ENCODE data around the gene ADAM19.
A peak's percentile ranks its signal among the peaks of the same experiment; 100 is the strongest.

The ADAM19 gene

GRCh38 chr5:157463621-157464518 is 111.7 kb downstream of the ADAM19 start:
- no peak for DNase-seq (ENCODE audit: low read depth, low spot score)
- TF ChIP-seq, protein P1, sequence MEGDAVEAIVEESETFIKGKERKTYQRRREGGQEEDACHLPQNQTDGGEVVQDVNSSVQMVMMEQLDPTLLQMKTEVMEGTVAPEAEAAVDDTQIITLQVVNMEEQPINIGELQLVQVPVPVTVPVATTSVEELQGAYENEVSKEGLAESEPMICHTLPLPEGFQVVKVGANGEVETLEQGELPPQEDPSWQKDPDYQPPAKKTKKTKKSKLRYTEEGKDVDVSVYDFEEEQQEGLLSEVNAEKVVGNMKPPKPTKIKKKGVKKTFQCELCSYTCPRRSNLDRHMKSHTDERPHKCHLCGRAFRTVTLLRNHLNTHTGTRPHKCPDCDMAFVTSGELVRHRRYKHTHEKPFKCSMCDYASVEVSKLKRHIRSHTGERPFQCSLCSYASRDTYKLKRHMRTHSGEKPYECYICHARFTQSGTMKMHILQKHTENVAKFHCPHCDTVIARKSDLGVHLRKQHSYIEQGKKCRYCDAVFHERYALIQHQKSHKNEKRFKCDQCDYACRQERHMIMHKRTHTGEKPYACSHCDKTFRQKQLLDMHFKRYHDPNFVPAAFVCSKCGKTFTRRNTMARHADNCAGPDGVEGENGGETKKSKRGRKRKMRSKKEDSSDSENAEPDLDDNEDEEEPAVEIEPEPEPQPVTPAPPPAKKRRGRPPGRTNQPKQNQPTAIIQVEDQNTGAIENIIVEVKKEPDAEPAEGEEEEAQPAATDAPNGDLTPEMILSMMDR (IDR thresholded peaks at IDR 0.05; ENCODE audit: insufficient read depth, low read length, missing control alignments): no peak
- POLR2A ChIA-PET: no interaction called here
- CTCF ChIA-PET: interaction anchor here (1.0 to 4.8 kb wide), 9 partner anchors 8 to 279 kb away, joined by 3 to 20 read pairs (median 5); no protein-coding TSS in a partner anchor
- no peak overlapping the region for H3K4me3 ChIP-seq (ENCODE audit: low read depth, low read length)

DNA sequence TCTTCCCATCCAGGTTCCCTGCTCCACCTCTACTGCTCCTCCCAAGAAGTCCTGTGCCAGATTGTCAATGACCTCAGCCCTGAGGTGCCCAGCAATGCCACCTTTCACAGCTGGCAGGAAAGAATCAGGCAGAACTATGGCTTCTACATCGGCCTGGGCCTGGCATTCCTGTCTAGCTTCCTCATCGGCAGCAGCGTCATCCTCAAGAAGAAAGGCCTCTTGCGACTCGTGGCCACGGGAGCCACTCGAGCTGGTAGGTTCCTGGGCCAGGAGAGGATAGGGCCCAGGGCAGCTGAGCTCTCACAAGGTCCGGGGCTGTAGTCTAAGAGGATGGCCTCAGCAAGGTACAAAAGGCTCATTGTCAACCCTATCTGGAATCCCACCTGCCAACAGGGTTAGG is 112.5 kb downstream of the ADAM19 start:
- H3K4me3 ChIP-seq (ENCODE audit: low read depth, low read length): no peak overlapping the region
- ChIA-PET CTCF (interaction anchor here (1.2 to 4.8 kb wide), 9 partner anchors 9 to 280 kb away, joined by 3 to 20 read pairs (median 5); no protein-coding TSS in a partner anchor), POLR2A (no interaction called here)
- DNase-seq (ENCODE audit: low read depth, low spot score): no peak
- TF ChIP-seq, protein P1 (IDR thresholded peaks at IDR 0.05; ENCODE audit: insufficient read depth, low read length, missing control alignments): no peak

DNA sequence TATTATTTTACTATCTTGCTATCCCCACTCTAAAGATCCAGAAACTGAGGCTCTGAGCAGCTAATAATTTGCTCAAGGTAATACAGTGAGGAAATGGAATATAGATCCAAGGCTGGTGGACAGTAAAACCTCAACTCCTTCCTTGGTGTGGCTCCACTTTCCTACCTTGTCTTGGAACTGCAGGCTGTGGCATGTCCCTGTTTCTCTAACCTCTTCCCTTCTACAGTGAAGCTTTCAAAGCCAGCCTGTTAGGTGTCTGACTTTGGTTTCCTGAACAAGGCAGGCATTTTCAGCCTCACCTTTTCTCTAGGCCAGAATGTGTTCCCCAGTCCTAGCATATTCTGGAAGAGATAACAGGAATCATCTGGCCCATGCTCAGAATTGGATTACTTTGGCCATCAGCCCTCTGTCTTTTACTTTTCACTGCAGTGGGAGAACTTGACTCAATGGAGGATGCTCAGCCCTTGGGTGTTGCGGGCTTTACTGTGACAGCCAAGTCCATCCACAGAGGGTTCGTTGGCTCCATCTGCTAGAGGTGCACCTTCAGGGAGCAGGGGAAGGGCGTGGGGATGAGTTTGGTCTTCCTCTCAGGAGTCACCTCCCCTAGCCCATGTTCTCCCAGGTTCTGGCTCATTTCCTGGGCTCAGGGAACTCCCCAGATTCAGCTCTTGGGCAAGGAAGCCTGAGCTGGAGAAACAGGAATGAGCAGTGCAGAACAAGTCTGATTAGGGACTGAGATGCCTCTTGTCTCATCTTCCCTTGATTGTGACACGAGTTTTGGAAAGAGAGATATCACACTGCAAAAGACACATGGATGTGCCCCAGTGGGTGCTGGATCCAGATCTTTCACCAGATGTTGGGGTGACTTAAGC is 114.4 kb downstream of the ADAM19 start:
- H3K4me3 ChIP-seq (ENCODE audit: low read depth, low read length): peak overlapping the region; percentile 62
- DNase-seq (ENCODE audit: low read depth, low spot score): no peak
- POLR2A ChIA-PET: no interaction called here
- TF ChIP-seq, protein P1 (IDR thresholded peaks at IDR 0.05; ENCODE audit: insufficient read depth, low read length, missing control alignments): no peak
- CTCF ChIA-PET: interaction anchor here (0.9 to 4.8 kb wide), 9 partner anchors 10 to 282 kb away, joined by 3 to 40 read pairs (median 4); no protein-coding TSS in a partner anchor

DNA sequence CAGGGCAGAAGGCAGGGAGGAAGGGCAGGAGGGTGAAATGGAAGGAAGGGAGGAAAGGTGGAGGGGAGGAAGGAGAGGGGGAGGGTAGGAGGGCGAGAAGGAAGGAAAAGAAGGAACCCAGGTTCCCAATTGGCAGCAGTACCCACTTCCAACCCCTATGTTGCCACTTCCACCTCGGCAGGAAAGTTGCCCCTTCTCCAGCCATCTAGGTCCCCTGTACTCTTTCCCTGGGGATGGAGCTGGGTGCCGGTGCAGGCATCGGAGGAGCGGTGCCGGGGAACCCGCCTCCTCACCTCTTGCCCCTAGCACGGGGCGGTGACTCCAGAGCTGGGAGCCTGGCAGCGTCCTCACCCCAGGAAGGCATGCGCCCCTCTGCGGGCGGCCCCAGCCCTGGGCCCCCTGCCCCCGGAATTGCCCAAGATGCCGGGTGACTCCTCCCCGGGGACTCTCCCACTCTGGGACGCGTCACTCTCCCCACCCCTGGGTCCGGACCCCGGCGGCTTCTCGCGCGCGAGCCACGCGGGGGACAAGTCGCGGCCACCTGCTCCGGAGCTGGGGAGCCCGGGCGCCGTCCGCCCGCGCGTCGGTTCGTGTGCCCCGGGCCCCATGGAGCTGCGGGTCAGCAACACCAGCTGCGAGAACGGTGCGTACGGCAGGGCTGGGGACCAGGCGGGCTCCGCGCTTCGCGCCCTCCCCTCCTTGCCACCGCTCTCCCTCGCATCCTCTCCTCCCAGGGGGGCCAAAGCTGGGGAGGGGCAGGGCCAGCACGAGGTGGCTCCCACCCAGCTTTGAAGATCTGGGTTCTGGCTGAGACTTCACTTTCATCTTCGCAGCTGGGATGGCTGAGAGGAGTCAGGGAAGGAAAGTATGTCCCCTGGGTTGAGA is 115.6 kb downstream of the ADAM19 start, which contains the start of gene NIPAL4:
TSS of gene NIPAL4 (plus strand) at position 499 of the 885 bp plus-strand sequence. CDS start at position 607, 108 bp downstream.
- TF ChIP-seq, protein P1 (IDR thresholded peaks at IDR 0.05; ENCODE audit: insufficient read depth, low read length, missing control alignments): no peak
- POLR2A ChIA-PET: interaction anchor here (0.5 kb wide), 1 partner anchor 20 kb away, joined by 3 read pairs; no protein-coding TSS in a partner anchor
- CTCF ChIA-PET: interaction anchor here (0.9 to 4.8 kb wide), 8 partner anchors 11 to 123 kb away, joined by 3 to 40 read pairs (median 3); no protein-coding TSS in a partner anchor
- DNase-seq (ENCODE audit: low read depth, low spot score): no peak
- H3K4me3 ChIP-seq (ENCODE audit: low read depth, low read length): peak within 1 kb of the TSS; percentile 62

GRCh38 chr5:157458835-157459234 is 116.7 kb downstream of the ADAM19 start:
- DNase-seq (ENCODE audit: low read depth, low spot score): no peak
- TF ChIP-seq, protein P1 (IDR thresholded peaks at IDR 0.05; ENCODE audit: insufficient read depth, low read length, missing control alignments): no peak
- ChIA-PET CTCF (interaction anchor here (0.9 to 4.0 kb wide), 5 partner anchors 12 to 131 kb away, joined by 3 to 40 read pairs (median 4); no protein-coding TSS in a partner anchor), POLR2A (no interaction called here)
- no peak overlapping the region for H3K4me3 ChIP-seq (ENCODE audit: low read depth, low read length)
